K562 (cell line): Measurements from ENCODE around the gene COPS6. TPM values are rescaled to one million over a fixed set of nuclear protein-coding genes. Genes with fewer than 3 reads are reported as not detected.

ENCODE experiments used
- BACH1 ChIP-seq: fragments of 200-800 bp; sonication (Bioruptor generic); IDR thresholded peaks from 2 replicates; pipeline ENCODE4 v1.6.1; 2016; ENCODE audit warnings: missing genetic modification characterization, missing compliant biosample characterization
- BRCA1 ChIP-seq, 2 experiments: fragments of 450-650 bp in 1 of 2; sonication (generic) in 1 of 2; formaldehyde crosslinking in 1 of 2; IDR thresholded peaks; 2 replicates each; pipeline versions ENCODE4 v1.5.0 to v1.6.1; 2017 to 2020; ENCODE audit warnings: mild to moderate bottlenecking in 1 of 2, missing genetic modification reagents in 1 of 2
- C11orf30 ChIP-seq: fragments of 450-650 bp; IDR thresholded peaks from 2 replicates; pipeline ENCODE4 v1.6.1; 2016; ENCODE audit warnings: low read depth, mild to moderate bottlenecking
- CXXC5 ChIP-seq: fragments of 250-450 bp; sonication (Bioruptor Pico); IDR thresholded peaks from 2 replicates; pipeline ENCODE4 v1.8.0; 2022; ENCODE audit warnings: inconsistent platforms, mild to moderate bottlenecking, moderate library complexity
- E2F3 ChIP-seq: fragments of 250-450 bp; sonication (Bioruptor Pico); IDR thresholded peaks from 2 replicates; pipeline ENCODE4 v1.4.0; 2020; ENCODE audit warnings: mild to moderate bottlenecking
- E4F1 ChIP-seq: fragments of 250-450 bp; sonication (Bioruptor Pico); IDR thresholded peaks from 2 replicates; pipeline ENCODE4 v1.5.0; 2021; ENCODE audit warnings: mild to moderate bottlenecking, borderline replicate concordance
- ELF2 ChIP-seq: fragments of 250-450 bp; sonication (Bioruptor Pico); IDR thresholded peaks from 2 replicates; pipeline ENCODE4 v1.5.0; 2021; ENCODE audit warnings: mild to moderate bottlenecking
- HMGN3 ChIP-seq: IDR thresholded peaks from 2 replicates; pipeline ENCODE4 v1.6.1; 2011; ENCODE audit warnings: borderline replicate concordance, low read depth, mild to moderate bottlenecking, mixed read lengths, low read length; ENCODE audit not compliant: insufficient read length; ENCODE audit errors: extremely low read depth
- JUND ChIP-seq, 2 experiments: IDR thresholded peaks; 2 replicates in 1 of 2; 3 replicates in 1 of 2; pipeline ENCODE4 v1.6.1; 2011; ENCODE audit warnings: borderline replicate concordance in 2 of 2, low read depth in 2 of 2, low read length in 2 of 2, improper control_type of control experiment in 1 of 2, missing biosample characterization in 1 of 2, missing genetic modification characterization in 1 of 2, missing genetic modification reagents in 1 of 2
- KAT2B ChIP-seq: IDR thresholded peaks from one replicate; pipeline ENCODE4 v1.6.1; 2012; ENCODE audit warnings: low read depth, mild to moderate bottlenecking, control low read depth, inconsistent platforms, low read length, moderate library complexity
- KLF10 ChIP-seq: fragments of 250-450 bp; sonication (Bioruptor Pico); IDR thresholded peaks from 2 replicates; pipeline ENCODE4 v1.6.1; 2021; ENCODE audit warnings: matching md5 sums
- LEF1 ChIP-seq: fragments of 450-650 bp; IDR thresholded peaks from 2 replicates; pipeline ENCODE4 v1.6.1; 2016; ENCODE audit warnings: mild to moderate bottlenecking
- MTA1 ChIP-seq: fragments of 450-650 bp; IDR thresholded peaks from 2 replicates; pipeline ENCODE4 v1.6.1; 2017; ENCODE audit warnings: borderline replicate concordance
- NBN ChIP-seq: fragments of 450-650 bp; IDR thresholded peaks from 2 replicates; pipeline ENCODE4 v1.6.1; 2016; ENCODE audit warnings: low read depth, mild to moderate bottlenecking
- NFYB ChIP-seq: IDR thresholded peaks from 2 replicates; pipeline ENCODE4 v1.6.1; 2011; ENCODE audit warnings: mild to moderate bottlenecking, moderate library complexity; ENCODE audit not compliant: insufficient read length; ENCODE audit errors: extremely low read depth
- PCBP2 ChIP-seq: fragments of 200-400 bp; formaldehyde crosslinking; IDR thresholded peaks from 2 replicates; pipeline ENCODE4 v1.6.1; 2018; ENCODE audit warnings: low read length, low read depth, mild to moderate bottlenecking, moderate library complexity; ENCODE audit not compliant: poor library complexity, severe bottlenecking
- PML ChIP-seq: IDR thresholded peaks from 2 replicates; pipeline ENCODE4 v1.6.1; 2012; ENCODE audit warnings: low read length, inconsistent platforms
- RBBP5 ChIP-seq: fragments of 200-600 bp; sonication (generic); IDR thresholded peaks from 2 replicates; pipeline ENCODE4 v1.6.1; 2012; ENCODE audit warnings: borderline replicate concordance, mild to moderate bottlenecking, low read length, control low read depth, inconsistent platforms; ENCODE audit not compliant: insufficient read depth, poor library complexity, severe bottlenecking
- TAL1 ChIP-seq: fragments of 450-650 bp; IDR thresholded peaks from 2 replicates; pipeline ENCODE4 v1.6.1; 2016; ENCODE audit warnings: mild to moderate bottlenecking
- ZNF134 ChIP-seq: fragments of 250-450 bp; sonication (Bioruptor Pico); conservative IDR thresholded peaks from 2 replicates; pipeline ENCODE4 v1.4.0; 2020
- ZNF583 ChIP-seq: fragments of 250-450 bp; sonication (Bioruptor Pico); IDR thresholded peaks from 2 replicates; pipeline ENCODE4 v1.4.0; 2020
- polyA plus RNA-seq, 8 experiments: library from polyadenylated mRNA; depleted of rRNA in 4 of 8; stranded (reverse) in 5 of 8; unstranded in 3 of 8; fragments of >200 nt; fragmentation: Nextera tagmentation in 2 of 8; fragmentation: Illumina TruSeq in 1 of 8; extraction: Ambion mirVana in 2 of 8; extraction: Trizol in 1 of 8; gene quantifications; 2 replicates each; pipeline versions ENCODE4 v1.2.1 to v1.2.3, GENCODE V29; 2011 to 2014; ENCODE audit warnings: inconsistent platforms in 1 of 8, missing spikeins in 1 of 8
- total RNA-seq, 7 experiments: library from RNA; depleted of rRNA in 6 of 7; stranded (reverse); fragments of >200 nt in 6 of 7; fragmentation: Illumina TruSeq in 2 of 7; extraction: Trizol in 2 of 7; gene quantifications; 2 replicates each; pipeline versions ENCODE4 v1.2.1 to v1.2.3, GENCODE V29; 2011 to 2021; ENCODE audit warnings: low replicate concordance in 1 of 7
- TF ChIP-seq, protein P1 (sequence below): sonication (generic); formaldehyde crosslinking; IDR thresholded peaks from 2 replicates; pipeline ENCODE4 v1.8.0; 2023; ENCODE audit warnings: mild to moderate bottlenecking, missing genetic modification reagents
- TF ChIP-seq, protein P2 (sequence below): fragments of 450-650 bp; IDR thresholded peaks from 2 replicates; pipeline ENCODE4 v1.6.1; 2017; ENCODE audit warnings: mild to moderate bottlenecking, moderate library complexity
- TF ChIP-seq, protein P3 (sequence below): fragments of 450-650 bp; IDR thresholded peaks from 2 replicates; pipeline ENCODE4 v1.6.1; 2016

COPS6 gene
- total and polyA plus RNA-seq, 9 of the 15 experiments (the other 6 are each of a cell fraction or from before 2014, with no cell fraction given), result 63.0 to 331 (median 168) TPM

DNA sequence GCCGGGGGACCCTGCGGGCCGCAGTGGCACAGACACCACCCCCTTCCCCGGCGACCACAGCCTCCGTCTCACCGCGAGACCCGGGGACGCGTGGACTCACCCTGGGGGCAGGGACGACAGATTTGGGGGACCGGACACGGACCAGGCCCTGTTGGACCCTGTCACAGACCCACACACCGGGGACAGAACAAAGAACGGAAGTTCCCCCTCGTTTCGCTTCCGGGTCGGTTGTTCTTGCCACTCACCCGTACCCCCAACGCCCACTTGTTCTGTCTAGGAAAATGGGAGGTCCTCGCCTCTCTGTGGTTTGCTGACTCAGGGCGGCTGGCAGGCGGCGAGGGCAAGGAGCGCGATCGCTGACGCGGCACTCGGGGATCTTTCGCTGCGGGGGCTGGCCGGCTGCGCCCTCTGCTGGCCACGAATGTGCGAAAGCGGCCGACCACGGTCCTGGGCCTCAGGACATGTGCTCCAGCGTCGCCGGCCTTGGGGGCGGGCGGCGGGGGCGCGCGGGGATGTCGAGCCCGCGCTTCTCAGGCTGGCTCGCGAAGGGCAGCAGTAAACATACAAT is 7.2 kb upstream of the COPS6 start, which contains the start of gene ZNF3 (continued):
- TF ChIP-seq E4F1 (CRISPR knock-in tag) (no peak), ELF2 (CRISPR knock-in tag) (no peak), TAL1 (no peak), JUND (IDR thresholded peaks at IDR 0.05; ENCODE audit: borderline replicate concordance, low read depth, low read length) (peak; percentile 93), JUND (tag; IDR thresholded peaks at IDR 0.05; ENCODE audit: borderline replicate concordance, low read depth, low read length) (no peak; the same call in 2 of the 3 replicates), KLF10 (no peak), NBN (peak; percentile 95), HMGN3 (peak; percentile 99), CXXC5 (peak; percentile 97), MTA1 (peak; percentile 16; the same call in 1 of the 2 replicates), E2F3 (CRISPR knock-in tag) (no peak), RBBP5 (peak; percentile 97), KAT2B (no peak), C11orf30 (peak; percentile 100), LEF1 (no peak), NFYB (no peak), BACH1 (tag) (peak; percentile 99), BRCA1 (IDR thresholded peaks at IDR 0.05) (no peak), BRCA1 (CRISPR knock-in tag; IDR thresholded peaks at IDR 0.05) (no peak), PML (peak; percentile 74), ZNF583 (CRISPR knock-in tag) (no peak), ZNF134 (CRISPR knock-in tag) (no peak), PCBP2 (no peak)
- TF ChIP-seq, protein P1, sequence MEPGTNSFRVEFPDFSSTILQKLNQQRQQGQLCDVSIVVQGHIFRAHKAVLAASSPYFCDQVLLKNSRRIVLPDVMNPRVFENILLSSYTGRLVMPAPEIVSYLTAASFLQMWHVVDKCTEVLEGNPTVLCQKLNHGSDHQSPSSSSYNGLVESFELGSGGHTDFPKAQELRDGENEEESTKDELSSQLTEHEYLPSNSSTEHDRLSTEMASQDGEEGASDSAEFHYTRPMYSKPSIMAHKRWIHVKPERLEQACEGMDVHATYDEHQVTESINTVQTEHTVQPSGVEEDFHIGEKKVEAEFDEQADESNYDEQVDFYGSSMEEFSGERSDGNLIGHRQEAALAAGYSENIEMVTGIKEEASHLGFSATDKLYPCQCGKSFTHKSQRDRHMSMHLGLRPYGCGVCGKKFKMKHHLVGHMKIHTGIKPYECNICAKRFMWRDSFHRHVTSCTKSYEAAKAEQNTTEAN (CRISPR knock-in tag), result no peak
- TF ChIP-seq, protein P2, sequence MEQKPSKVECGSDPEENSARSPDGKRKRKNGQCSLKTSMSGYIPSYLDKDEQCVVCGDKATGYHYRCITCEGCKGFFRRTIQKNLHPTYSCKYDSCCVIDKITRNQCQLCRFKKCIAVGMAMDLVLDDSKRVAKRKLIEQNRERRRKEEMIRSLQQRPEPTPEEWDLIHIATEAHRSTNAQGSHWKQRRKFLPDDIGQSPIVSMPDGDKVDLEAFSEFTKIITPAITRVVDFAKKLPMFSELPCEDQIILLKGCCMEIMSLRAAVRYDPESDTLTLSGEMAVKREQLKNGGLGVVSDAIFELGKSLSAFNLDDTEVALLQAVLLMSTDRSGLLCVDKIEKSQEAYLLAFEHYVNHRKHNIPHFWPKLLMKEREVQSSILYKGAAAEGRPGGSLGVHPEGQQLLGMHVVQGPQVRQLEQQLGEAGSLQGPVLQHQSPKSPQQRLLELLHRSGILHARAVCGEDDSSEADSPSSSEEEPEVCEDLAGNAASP, result no peak
- TF ChIP-seq, protein P3, sequence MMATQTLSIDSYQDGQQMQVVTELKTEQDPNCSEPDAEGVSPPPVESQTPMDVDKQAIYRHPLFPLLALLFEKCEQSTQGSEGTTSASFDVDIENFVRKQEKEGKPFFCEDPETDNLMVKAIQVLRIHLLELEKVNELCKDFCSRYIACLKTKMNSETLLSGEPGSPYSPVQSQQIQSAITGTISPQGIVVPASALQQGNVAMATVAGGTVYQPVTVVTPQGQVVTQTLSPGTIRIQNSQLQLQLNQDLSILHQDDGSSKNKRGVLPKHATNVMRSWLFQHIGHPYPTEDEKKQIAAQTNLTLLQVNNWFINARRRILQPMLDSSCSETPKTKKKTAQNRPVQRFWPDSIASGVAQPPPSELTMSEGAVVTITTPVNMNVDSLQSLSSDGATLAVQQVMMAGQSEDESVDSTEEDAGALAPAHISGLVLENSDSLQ, result peak; percentile 97
